ENCODE measurements around the gene ATG2A.
"Not testable (repeated sequence)": the region's sequence is repeated elsewhere in the genome, so short reads cannot be mapped to it uniquely, and the experiment has no call there.

The ATG2A gene

GRCh38 chr11:64851831-64852351, 65.1 kb downstream of the ATG2A start:
- DNase-seq = no peak

DNA sequence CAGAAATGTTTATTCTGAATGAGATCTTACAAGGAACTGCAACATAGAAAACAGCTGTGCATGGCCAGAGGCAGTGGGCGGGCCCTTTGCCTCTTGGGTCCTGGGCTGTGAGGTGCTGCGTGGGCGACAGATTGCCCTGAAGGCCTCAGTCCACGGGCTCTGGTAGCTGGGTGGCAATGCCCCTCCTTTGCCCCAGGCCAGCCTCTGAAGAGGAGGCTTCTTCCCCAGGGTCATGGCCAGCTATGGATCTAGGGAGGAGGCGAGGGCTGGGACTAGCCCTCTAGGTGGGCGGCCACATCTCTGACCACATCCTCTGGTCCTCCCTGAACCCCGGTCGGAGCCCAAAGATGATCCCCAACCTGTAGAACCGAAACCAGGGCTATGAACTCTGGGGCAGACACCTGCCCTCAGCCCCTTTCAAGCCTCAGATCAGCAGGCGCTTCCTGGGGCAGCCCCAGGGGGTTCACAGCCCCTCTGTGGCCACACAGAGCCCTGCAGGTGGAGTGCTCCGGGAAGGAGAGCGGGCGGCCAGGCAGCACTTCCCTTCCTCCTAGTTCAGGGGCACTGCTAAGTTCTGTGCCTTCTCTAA, 65.9 kb downstream of the ATG2A start:
- DNase-seq = no peak

DNA sequence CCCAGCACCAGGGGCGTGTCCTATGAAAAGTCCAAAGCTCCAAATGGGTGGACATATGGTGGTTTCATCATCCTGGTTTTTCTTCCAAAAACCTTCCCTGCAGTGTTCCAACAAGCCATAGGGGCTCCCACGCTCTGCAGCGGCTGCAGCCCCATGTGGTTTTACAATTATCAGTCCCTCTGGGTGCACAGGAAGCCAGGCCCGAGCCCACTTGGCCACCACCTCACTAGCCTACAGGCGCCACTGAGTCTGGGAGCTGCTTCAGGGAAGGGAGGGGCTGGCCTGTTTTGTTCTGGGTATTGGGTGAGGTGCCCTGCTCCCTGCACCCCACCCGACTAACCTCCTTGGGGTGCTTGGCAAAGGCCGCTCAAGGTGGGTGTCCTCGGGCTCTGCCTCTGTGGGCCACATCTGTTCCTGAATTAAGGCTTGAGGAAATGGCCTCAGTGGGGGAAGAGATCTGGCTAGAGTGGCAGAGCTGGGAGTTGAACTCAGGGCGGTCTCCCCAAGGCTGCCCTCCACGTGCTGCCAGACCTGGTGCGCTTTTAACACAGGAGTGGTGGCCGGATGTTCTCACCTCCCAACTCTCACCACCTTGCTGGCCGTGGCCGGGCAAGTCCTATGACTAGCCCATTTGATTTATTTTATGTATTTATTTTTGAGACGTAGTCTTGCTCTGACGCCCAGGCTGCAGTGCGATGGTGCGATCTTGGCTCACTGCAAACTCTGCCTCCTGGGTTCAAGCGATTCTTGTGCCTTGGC, 67.2 kb downstream of the ATG2A start:
- DNase-seq = no peak

- no peak for DNase-seq
Measured at GRCh38 chr11:64848826-64849597, 68.0 kb downstream of the ATG2A start.

DNA sequence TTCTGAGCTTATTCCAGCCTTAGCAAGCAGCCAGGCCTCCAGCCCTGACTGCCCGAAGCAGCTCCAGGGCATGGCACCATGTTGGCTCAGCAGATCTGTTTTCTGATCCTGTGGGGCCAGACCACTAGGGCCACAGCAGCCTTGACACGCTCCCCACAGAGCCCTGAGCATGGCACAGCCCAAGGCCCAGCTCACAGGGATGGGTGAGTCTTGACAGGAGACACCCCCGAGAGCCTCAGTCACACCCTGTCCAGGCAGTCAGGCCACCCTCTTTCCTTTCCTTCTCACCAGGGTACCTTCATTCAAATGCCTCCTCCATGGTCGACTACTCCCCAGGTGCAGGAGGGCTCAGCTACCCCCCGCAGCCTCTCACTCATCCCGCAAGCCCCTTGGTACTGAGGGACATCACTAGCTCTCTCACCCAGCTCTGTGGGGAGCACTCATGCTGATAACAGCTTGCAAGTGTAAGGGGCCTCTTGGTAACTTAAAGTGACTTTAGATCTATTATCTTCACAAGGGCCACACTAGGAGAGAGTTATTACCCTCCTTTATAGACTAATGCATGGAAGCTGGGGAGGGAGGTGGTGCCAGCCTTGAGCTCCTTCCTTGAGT, 68.7 kb downstream of the ATG2A start:
- DNase-seq = no peak

GRCh38 chr11:64846998-64847666, 69.9 kb downstream of the ATG2A start:
- DNase-seq = peak; percentile 94

- not testable (repeated sequence) for DNase-seq
Measured at GRCh38 chr11:64845776-64846129, 71.3 kb downstream of the ATG2A start.

DNA sequence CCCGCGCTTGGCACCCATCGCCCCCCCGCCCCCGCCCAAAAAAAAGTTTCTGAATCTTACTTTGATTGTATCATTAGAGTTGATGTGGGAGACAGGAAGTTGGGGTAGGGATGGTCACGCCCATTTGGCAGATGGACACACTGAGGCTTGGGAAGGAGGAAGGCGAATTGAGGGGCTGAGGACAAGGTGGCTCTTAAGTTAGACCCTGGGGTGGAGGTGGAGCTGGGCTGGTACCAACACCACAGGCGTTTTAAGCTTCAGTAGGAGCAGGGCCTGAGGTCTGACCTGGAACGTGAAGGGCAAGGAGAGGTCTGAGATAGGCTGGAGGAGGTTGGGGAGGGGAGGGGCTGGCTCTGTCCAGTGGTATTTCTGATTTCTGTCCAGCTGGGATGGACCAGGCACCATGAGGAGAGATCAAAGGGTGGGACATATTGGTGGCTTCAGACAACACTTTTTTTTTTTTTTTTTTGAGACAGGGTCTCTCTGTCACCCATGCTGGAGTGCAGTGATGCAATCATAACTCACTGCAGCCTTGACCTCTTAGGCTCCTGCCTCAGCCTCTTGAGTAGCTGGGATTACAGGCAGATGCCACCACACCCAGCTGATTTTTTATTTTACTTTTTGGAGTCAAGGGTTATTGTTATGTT, 71.8 kb downstream of the ATG2A start:
- no peak for DNase-seq

All from NCI-H1436 (cell line).